ENCODE measurements around the gene TAF1C.
A peak's percentile ranks its signal among the peaks of the same experiment; 100 is the strongest.
"Not testable (repeated sequence)": the region's sequence is repeated elsewhere in the genome, so short reads cannot be mapped to it uniquely, and the experiment has no call there.

The TAF1C gene

GRCh38 chr16:84186685-84187437 lies at the start of gene TAF1C:
TSS of gene TAF1C (minus strand) at chr16:84187057. CDS start at chr16:84184988, 2,069 bp downstream.
- peak; percentile 92 for DNase-seq

GRCh38 chr16:84234321-84235241 lies 47.7 kb upstream of the TAF1C start:
- no peak for DNase-seq

DNA sequence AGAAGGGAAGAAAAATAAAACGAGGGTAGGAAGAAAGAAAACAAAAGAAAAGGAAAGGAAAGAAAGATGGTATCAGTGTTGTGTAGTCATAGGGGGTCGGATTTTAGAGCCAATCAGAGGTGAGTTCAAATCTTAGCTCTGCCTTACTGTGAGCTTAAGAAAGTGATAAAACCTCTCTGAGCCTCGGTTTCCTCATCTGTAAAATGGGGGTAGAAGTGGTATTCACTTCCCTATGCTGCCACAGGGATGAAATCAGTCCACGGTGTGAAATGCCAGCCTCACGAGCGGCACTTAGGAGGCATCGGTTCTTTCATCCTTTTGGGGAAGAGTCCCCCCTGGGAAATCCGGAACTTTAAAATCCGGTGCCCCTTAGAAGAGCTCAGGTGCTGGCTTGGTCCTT lies 46.9 kb upstream of the TAF1C start:
- no peak for DNase-seq

DNA sequence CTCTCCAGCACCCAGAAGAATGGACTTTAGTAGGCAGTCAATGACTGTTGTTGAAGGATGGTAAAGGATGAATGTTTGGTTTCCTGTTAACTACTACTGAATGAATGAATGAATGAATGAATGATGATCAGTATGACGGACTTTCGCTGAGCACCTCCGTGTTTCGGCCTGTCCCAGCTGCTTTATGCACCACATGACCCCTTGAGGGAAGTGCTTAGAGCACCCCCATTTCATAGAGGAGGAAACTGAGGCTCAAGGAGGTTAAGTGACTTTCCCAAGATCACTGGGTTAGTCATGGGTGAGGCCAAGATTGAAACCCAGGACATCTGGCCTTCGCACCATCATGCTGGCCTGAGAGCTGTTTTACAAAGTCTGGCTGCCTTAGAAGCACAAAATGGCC lies 46.1 kb upstream of the TAF1C start:
- no peak for DNase-seq

DNA sequence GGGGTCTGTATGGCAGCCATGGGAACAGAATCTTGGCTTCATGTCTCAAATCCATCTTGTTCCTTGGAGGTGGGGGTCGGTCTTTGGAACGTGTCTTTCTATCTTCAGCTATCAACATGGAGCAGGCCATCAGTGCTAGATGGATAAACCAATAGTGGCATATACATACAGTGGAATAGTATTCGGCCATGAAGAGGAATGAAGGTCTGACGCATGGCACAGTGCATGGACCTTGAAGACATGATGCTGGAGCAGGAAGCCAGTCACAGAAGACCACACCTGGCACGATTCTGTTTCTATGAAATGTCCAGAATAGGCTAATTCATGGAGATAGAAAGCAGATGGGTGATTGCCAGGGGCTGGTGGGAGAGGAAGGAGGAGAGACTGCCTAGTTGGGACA lies 45.2 kb upstream of the TAF1C start:
- DNase-seq = no peak

- no peak for DNase-seq
Measured at GRCh38 chr16:84229471-84229870, 42.6 kb upstream of the TAF1C start.

- DNase-seq = no peak
Measured at GRCh38 chr16:84228256-84228838, 41.5 kb upstream of the TAF1C start.

GRCh38 chr16:84227548-84227947 lies 40.7 kb upstream of the TAF1C start:
- DNase-seq = no peak

DNA sequence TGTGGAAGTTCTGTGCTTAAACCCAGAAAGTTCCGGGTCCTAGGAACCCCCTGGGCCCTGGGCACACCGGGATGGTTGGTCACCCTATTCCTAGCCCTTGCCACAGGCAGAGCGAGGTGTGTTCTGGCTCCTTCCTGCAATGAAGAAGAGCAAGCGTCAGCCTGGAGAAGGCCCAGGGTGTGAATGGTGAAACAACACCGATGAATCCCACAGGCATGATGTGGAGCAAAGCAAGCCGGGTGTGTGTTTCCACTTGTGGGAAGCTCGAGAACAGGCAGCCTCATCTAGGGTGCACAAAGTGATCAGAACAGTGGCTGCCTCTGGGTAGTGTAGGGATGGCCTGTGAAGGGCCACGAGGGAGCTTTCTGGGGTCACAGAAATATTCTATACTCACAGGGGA lies 39.2 kb upstream of the TAF1C start:
- DNase-seq = no peak

DNA sequence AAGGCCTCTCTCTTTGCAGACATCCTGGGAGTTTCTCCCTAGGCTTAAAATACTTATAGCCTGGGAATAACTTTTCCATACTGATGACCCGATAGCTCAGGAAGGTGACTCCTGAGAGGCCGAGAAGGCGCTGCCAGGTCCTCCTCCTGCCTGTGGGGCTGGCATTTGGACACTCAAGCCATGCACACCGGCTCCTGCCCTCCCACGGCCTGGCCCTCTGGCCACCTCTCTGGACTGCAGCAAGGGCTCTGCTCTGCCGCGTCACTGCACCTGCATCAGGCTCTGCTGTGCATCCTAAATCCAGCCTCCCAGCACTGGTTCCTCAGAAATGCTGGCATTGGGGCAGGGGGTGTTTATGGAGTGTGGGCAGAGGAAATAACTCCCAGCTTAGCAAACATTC lies 38.7 kb upstream of the TAF1C start:
- DNase-seq = no peak

DNA sequence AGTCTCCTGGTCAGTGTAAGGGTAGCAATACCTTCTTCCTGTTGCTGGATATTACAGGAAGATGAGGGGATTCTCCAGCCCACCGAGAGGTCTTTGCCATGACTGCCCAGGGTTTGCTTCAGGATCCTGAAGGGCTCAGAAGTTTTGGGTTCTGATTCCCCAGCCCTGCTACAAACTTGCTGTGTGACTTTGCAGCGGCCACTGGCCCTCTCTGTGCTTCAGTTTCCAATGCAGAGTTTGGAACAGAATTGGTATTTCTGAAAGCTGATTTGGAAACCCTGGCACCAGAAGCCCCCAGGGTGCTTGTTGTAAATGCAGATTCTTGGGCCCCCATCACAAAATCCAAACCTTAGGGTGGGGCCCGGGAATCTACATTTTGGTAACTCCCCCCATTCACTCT lies 38.3 kb upstream of the TAF1C start:
- DNase-seq = no peak

DNA sequence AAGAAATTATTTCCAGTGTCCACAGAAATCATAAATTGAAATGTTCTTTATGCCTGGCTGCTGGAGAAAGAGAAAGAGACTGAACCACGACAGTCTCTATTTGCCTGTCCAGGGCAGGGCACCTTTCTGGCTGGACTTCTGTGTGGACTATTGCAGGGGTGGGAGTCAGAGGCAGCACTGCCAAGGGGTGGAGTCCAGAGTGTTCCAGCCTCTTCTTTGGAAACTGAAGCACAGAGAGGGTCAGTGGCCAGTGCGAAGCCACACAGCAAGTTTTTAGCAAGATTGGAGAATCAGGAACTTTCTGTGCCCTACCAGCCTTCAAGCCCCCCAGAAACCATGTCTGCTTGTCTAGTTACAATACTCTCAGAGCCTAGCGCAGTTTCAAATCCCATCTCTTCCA lies 37.7 kb upstream of the TAF1C start:
- DNase-seq = no peak

- no peak for DNase-seq
Measured at GRCh38 chr16:84223456-84223855, 36.6 kb upstream of the TAF1C start.

GRCh38 chr16:84220851-84221250 lies 34.0 kb upstream of the TAF1C start:
- DNase-seq = no peak

DNA sequence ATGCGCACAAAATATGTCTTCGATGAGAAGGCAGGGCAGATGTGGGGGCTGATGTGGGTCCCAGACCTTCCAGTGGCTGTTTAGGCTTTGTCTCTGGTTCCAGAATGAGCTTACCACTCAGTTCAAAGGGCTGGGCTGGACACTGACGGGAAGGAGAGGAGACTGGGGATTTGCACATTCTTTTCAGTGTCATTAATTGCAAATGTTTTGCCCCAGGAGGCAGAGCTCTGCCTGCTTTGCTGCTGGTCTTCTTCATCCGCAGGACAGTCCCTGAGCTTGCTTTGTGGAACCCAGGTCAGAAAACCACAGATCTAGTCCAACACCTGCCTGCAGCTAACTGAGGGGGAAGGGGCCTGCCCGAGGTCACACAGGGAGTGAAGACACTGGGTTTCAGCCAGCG lies 32.1 kb upstream of the TAF1C start:
- no peak for DNase-seq

DNA sequence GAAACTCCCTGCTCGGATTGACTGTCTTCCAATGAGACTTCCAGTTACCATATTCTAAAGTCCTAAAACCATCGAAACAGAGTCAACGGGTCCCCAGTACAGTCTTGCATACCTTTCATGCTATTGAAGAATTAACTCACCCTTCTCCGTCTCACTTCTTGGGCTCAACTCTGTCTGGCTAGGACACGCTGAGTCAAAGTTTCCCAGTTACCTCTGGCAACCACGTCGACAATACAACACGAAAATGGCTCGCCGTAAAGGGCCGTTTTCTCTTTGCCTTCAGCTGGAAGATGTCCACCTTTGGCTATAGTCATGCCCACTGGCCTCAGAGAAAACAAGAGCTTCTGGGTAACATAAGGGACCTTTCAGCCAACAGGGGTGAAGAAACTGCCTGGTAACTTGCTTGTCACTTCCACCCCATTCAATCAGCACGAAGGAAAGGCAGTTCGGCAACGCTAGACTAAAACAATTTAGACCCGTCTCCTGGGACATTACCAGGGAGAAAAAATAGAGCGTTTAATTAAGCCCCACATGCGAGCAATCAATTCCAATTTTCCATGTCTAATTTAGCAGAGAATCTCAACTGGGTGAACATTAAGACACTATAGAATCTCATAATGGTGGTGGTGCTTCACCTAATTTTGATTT lies 31.4 kb upstream of the TAF1C start:
- no peak for DNase-seq

GRCh38 chr16:84216144-84216543 lies 29.3 kb upstream of the TAF1C start:
- not testable (repeated sequence) for DNase-seq

DNA sequence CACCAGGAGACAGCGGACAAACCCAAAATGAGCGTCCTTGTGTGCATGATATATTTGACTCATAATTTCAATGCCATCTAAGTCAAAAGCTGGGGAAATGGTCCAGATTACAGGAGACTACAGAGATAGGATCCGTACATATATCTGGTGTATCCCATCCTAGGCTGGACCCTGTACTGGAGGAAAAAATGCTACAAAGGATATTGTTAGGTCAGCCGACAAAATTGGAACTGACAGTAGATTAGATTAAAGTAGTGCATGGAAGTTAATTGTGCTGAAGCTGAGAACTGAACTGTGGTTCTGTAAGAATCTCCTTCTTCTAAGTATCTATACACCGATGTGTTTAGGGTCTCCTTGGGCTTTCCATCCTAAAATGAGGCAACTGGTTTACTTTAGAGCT lies 28.7 kb upstream of the TAF1C start:
- no peak for DNase-seq

DNA sequence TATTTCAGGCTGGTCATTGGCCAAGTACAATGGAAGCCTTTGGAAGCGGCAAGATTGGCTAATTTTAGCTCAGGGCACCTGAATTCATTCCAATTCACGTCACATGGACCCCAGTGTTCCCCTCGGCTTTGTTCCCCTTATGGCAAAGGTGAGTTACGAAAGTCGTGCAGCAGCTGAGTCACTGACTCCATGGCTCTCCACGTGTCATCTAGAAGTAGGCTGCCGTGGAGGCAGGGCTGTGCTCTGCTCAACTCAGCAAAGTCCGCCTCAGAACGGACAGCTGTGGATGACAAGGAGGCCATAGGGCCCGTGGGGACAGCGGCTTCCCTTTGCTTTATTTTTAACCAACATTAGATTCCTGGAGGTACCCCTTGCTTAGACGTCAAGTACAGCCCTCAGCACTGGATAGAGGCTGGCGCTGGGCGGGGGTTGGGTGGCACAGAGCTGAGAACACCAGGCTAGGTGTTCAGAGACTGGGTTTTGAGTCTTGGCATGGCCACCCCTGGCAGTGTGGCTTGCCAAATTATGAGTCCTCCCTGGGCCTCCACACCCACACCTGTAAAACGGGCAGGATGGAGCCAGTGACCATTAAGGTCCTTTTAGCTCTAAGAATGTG lies 27.7 kb upstream of the TAF1C start:
- DNase-seq = no peak

GRCh38 chr16:84212631-84213030 lies 25.8 kb upstream of the TAF1C start:
- no peak for DNase-seq

DNA sequence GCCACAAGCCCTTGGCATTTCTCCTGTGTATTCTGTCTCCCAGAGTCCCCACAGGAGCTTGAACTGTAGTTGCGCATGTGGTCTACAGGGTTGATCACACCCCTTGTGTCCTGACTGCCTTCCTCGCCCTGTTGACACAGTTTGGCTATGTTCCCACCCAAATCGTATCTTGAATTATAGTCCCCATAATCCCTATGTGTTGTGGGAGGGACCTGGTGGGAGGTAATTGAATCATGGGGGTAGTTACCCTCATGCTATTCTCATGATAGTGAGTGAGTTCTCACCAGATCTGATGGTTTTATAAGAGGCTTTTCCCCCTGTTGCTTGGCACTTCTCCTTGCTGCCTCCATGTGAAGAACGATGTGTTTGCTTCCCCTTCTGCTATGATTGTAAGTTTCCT lies 25.3 kb upstream of the TAF1C start:
- no peak for DNase-seq

- no peak for DNase-seq
Measured at GRCh38 chr16:84209989-84210388, 23.1 kb upstream of the TAF1C start.

- DNase-seq = no peak
Measured at GRCh38 chr16:84207879-84208278, 21.0 kb upstream of the TAF1C start.
